ENCODE measurements around the gene CSTF3.

The CSTF3 gene

DNA sequence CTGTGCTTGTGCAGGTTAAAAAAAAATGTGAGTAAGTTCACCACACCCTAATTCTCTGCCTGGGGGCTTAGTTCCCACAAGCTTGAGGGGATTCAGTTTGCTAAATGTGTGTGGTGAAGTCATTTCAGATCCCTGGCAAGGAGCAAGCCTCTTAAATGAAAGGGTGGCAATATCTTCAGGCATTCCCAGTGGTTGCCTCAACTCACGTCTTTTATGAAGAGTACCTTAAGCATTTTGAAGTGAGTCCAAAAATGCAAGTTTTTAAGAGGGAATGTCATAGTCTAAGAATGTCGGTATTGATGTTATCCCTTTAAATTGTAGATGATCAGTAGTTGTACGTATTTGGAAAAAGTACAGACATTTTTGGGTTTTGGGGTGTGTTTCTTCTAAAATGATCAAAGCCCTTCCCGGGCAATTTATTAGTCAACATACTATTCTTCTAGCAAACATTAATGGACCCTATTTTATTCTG, 117.0 kb downstream of the CSTF3 start:
- no peak overlapping the region for H3K4me3 ChIP-seq (replicated peaks; ENCODE audit: low read depth, low read length)
- no peak for DNase-seq (ENCODE audit: extremely low read depth, low read depth)
- TF ChIP-seq, protein P1, sequence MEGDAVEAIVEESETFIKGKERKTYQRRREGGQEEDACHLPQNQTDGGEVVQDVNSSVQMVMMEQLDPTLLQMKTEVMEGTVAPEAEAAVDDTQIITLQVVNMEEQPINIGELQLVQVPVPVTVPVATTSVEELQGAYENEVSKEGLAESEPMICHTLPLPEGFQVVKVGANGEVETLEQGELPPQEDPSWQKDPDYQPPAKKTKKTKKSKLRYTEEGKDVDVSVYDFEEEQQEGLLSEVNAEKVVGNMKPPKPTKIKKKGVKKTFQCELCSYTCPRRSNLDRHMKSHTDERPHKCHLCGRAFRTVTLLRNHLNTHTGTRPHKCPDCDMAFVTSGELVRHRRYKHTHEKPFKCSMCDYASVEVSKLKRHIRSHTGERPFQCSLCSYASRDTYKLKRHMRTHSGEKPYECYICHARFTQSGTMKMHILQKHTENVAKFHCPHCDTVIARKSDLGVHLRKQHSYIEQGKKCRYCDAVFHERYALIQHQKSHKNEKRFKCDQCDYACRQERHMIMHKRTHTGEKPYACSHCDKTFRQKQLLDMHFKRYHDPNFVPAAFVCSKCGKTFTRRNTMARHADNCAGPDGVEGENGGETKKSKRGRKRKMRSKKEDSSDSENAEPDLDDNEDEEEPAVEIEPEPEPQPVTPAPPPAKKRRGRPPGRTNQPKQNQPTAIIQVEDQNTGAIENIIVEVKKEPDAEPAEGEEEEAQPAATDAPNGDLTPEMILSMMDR (IDR thresholded peaks at IDR 0.05; ENCODE audit: low read depth, low read length, missing control alignments): no peak

DNA sequence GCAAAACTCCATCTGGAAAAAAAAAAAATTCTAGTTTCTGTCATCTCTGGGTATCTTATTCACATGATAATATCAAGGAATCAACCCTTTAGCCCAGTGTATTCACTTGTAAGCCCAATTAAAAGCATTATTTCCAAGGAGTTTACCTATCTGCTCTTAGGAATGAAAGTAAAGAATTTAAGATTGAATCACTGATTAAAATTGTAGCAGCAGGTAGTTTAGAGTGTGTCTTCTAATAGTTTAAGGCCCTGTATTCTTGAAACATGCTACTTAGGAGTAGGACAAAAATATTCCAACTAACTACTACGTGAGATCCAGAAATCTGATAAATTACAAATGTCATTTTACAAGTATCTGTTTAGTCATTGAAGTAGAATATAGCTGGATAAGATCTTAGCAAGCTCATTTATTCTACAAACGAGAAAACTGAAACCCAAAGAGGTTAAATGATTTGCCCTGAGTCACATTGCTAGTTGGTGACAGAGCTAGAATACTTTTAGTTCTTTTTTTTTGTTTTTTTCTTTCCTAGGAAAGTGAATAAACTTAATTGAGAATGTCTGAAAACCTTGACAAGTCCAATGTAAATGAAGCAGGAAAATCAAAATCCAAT, 118.0 kb downstream of the CSTF3 start:
- no peak overlapping the region for H3K4me3 ChIP-seq (replicated peaks; ENCODE audit: low read depth, low read length)
- DNase-seq (ENCODE audit: extremely low read depth, low read depth): no peak
- TF ChIP-seq, protein P1 (IDR thresholded peaks at IDR 0.05; ENCODE audit: low read depth, low read length, missing control alignments): no peak

DNA sequence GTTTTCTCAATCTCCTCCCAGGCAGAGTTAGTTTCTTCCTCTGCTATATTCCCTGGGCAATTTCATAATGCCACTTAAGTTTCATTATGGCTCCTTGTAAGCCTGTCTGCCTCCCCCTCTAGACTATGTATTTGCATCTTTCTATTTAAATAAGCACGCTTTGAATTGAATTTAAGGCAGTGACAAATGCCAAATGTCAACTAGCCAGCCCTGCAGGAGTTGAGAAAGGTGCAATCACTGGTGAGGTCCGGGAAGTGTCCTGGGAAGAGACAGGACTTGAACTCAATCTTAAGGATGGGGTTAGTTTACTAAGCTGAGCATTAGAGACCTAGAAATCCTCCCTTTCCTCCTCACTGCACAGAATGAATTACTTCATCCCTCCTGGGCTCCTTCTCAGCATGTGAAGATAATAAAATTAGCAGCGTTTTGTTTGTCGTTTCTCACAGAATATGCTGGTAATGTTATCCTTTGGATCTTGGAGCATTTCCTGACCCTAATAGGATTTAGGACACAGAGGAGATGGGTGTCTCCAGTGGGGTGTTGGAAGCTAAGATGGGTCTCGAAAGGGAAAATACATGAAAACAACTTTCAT, 120.3 kb downstream of the CSTF3 start:
- DNase-seq (ENCODE audit: extremely low read depth, low read depth): no peak
- TF ChIP-seq, protein P1 (IDR thresholded peaks at IDR 0.05; ENCODE audit: low read depth, low read length, missing control alignments): no peak
- peak overlapping the region; percentile 79 for H3K4me3 ChIP-seq (replicated peaks; ENCODE audit: low read depth, low read length)

DNA sequence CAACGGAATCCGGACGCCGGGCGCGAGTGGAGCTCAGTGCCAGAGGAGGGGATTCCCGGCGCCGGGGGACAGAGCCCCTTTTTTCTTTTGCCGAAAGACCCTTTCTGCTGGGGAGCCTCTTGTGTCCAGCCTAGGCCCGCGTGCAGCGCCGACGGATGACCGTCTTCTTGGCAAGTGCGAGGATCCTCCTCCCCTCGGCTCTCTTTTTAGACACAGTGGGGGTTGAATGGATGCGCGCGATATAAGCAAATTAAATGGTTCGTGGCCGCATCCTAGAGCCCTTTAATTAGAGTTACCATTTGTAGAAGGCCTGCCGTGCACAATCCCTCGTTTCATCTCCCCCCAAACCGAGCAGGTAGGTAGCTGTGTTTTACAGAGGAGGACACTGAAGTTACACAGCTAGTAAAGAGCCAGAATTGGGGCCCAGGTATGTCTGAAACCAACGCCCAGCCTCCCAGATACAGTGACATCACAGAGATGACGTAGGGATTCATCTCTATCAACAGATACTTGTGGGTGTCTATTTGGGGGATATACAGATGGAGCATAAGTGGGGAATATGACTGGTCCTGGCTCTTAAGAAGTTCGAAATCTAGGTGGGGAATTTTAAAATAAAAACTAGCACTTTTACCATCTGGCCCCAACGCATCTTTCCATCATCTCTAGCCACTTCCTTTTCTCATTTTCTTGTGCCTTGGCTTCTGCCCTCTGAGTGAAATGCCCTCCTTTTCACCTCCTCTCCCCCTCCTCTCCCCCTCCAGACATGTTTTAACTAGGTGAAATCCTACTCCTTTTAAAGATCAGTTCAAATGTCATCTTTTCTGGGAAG, 121.0 kb downstream of the CSTF3 start:
- TF ChIP-seq, protein P1 (IDR thresholded peaks at IDR 0.05; ENCODE audit: low read depth, low read length, missing control alignments): no peak
- H3K4me3 ChIP-seq (replicated peaks; ENCODE audit: low read depth, low read length): peak overlapping the region; percentile 79
- DNase-seq (ENCODE audit: extremely low read depth, low read depth): no peak

DNA sequence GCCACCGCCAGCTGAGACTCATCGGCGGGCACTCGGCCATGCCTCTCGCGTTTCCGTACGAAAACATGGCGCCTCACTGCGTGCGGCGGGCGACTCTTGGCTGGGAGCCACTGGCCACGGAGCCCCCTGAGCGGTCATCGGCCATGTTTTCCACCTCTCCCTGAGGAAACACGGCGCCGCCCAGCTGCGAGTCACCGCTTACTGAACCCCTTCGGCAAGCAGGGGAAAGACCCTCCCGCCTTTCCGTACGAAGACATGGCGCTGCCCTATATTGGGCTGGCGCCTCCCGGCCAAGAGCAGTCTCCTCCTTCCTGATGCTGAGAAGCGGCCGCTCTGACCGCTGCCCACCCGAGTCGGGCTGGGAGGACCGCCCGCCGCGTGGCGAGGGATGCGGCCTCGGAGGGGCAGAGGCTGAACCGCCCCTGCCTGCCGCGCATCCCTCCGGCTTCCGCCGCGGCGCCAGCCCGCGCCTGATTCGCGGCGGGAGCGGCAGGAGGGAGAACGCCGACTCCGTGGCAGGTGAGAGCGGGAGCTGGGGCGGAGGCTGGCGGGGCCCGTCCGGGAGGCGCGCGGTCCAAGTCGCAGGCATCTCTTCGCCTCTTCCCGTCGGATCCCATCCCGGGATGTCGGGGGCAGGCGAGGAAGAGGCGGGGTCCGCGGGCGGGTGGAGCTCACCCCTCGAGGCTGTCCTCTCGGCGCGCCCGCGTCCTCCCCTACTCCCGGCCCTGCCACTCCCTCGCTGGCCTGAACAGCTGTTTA, 121.8 kb downstream of the CSTF3 start, which contains the start of gene TCP11L1:
TCP11L1 (plus strand) TSS at position 299 of the 759 bp plus-strand sequence. CDS start 4,202 bp downstream, outside the sequence.
- peak; percentile 76 for DNase-seq (ENCODE audit: extremely low read depth, low read depth)
- H3K4me3 ChIP-seq (replicated peaks; ENCODE audit: low read depth, low read length): peak within 1 kb of the TSS; percentile 79
- TF ChIP-seq, protein P1 (IDR thresholded peaks at IDR 0.05; ENCODE audit: low read depth, low read length, missing control alignments): no peak

DNA sequence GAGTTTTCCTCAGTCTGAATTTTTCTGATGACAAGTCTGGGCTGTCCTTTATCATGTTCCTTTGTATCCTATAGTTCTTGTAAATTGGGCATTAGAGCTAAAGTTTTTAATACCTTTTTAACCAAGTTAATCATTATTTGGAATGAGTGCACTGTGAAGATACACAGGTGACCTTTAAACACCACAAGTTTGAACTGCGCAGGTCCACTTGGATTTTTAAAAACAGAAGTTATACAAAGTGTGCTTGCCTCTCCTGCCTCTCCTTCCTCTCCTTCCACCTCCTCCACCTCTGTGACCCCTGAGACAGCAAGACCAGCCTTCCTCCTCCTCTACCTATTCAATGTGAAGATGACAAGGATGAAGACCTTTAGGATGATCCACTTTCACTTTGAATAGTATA, 126.3 kb downstream of the CSTF3 start:
- H3K4me3 ChIP-seq (replicated peaks; ENCODE audit: low read depth, low read length): no peak overlapping the region
- TF ChIP-seq, protein P1 (IDR thresholded peaks at IDR 0.05; ENCODE audit: low read depth, low read length, missing control alignments): no peak
- no peak for DNase-seq (ENCODE audit: extremely low read depth, low read depth)

All from HFF-Myc (cell line).